Peyer's patch (tissue), 4 donors: ENCODE measurements around the gene EPHB4.

Experiments
- POLR2A ChIP-seq, 2 donors: fragments of 450-650 bp; IDR thresholded peaks; one replicate each; pipeline ENCODE4 v1.5.1; 2017; ENCODE audit warnings: antibody characterized with exemption in 2 of 2, mild to moderate bottlenecking in 2 of 2, moderate library complexity in 2 of 2
- TF ChIP-seq, protein P1 (sequence below), 6 experiments: fragments of 450-650 bp in 4 of 6; fragments of 200-600 bp in 2 of 6; sonication (generic) in 1 of 6; IDR thresholded peaks; one replicate each; pipeline ENCODE4 v1.5.1; 2017 to 2019; ENCODE audit warnings: antibody characterized with exemption in 6 of 6, mild to moderate bottlenecking in 3 of 6, moderate library complexity in 1 of 6

DNA sequence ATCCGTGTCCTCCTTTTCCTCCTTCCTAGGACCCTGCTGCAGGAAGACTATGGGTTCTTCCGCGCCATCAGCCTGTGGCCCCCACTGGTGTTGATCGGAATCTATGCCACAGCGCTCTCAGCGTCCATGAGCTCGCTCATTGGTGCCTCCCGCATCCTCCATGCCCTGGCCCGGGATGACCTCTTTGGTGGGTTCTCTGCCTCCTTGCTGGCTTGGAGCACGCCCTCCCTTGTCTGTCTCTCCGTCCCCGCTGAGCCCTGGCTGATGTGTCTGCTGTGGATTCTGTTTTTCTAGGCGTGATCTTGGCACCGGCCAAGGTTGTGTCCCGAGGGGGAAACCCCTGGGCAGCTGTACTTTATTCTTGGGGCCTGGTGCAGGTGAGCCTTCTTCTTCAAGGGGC is 32.5 kb upstream of the EPHB4 start:
- no peak for TF ChIP-seq POLR2A (IDR thresholded peaks at IDR 0.05)
- TF ChIP-seq, protein P1, sequence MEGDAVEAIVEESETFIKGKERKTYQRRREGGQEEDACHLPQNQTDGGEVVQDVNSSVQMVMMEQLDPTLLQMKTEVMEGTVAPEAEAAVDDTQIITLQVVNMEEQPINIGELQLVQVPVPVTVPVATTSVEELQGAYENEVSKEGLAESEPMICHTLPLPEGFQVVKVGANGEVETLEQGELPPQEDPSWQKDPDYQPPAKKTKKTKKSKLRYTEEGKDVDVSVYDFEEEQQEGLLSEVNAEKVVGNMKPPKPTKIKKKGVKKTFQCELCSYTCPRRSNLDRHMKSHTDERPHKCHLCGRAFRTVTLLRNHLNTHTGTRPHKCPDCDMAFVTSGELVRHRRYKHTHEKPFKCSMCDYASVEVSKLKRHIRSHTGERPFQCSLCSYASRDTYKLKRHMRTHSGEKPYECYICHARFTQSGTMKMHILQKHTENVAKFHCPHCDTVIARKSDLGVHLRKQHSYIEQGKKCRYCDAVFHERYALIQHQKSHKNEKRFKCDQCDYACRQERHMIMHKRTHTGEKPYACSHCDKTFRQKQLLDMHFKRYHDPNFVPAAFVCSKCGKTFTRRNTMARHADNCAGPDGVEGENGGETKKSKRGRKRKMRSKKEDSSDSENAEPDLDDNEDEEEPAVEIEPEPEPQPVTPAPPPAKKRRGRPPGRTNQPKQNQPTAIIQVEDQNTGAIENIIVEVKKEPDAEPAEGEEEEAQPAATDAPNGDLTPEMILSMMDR (IDR thresholded peaks at IDR 0.05): no peak
